GM21515 (cell line): ENCODE data around the gene VPS13D.

Experiments
- ATAC-seq: cut with Tn5 transposase; IDR thresholded peaks from one replicate; pipeline ENCODE4 v1.9.1; 2021; ENCODE audit not compliant: unreplicated experiment

The VPS13D gene

GRCh38 chr1:12480748-12481362 is 251.0 kb downstream of the VPS13D start:
- ATAC-seq: no peak

- ATAC-seq: no peak
These were observed 252.1 kb downstream of the VPS13D start for GRCh38 chr1:12481928-12482327.

DNA sequence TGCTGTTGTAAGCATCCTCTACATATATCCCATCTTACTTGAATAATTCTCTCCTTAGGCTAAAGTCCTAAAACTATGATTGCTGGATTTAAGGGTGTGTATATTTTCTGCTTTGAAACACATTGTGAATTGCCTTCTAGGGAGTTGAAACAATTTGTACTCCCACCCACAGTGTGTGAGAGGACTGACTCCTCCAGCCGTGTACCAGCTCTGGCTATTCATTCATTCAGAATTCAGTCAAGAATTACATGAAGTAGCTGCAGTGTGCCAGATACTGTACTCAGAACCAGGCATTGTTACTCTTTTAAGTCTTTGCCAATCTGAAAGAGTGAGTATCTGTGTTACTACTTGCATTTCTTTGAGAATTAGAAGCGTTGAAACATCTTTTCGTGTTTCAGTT is 253.2 kb downstream of the VPS13D start:
- ATAC-seq: no peak

DNA sequence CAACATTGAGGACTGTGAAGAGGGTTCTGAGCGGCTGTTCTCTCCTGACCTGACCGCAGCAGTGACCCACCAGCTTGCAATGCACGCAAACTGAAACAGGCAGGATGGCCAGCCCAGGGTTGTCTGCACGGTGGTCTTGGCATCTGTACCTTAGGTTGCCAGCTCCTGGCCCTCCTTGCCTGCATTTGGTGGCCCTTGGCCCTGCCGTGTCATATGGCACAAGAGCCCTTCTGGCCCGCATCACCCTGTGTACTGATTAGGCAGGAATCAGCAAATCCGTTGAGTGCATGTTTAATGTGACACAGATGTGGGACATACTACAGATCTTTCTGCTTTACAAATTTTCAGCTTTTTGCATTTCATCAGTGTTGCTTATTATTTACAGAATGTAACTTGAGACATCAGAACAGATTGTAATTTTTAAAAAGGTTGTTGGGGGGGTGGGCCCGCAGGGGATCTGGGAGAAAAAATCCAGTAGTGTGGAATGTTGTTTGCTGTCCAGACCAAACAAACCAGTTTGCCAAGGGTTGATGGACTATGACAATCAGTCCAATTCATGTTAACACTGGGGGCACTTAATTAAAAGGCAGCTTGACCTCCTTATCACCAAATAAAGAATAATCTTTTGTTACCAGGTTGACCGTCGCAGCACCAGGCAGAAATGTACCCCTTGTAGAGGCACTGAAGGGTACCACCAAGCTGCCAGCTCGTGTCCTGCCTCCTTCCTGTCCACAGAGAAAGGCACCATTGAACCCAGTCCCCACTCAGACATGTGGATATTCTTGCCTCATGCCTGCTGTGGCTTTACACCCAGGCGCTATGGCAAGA is 255.6 kb downstream of the VPS13D start:
- no peak for ATAC-seq

DNA sequence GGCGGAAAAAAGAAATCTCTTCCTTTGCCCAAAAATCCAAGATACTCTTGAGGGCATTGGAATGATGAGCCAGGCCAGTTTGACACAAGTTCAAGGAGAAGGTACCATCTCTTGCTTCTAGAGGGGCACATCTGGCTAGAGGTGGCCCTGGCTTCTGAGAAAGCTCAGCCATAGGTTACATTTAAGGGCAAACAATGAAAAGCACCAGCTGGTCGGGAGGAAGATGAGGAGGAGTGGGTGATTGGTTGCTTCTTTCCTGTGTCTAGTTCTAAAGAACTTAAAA is 256.2 kb downstream of the VPS13D start:
- no peak for ATAC-seq

GRCh38 chr1:12486401-12487005 is 256.7 kb downstream of the VPS13D start:
- ATAC-seq: no peak

DNA sequence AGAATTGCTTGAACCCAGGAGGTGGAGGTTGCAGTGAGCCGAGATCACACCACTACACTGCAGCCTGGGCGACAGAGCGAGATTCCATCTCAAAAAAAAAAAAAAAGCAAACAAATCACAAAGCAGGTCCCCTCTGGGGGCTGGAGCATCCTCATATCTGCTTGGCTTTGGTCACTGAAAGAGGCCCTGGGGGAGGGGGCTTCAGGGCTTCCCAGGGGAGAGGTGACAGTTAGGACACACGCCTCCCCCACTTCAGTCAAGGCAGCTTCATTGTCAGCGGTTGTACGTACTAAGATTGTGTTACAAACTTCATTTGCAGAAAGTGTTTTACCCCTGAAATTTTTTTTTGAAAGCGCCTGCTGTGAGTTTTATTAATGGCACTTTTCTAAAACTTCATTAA is 257.7 kb downstream of the VPS13D start:
- ATAC-seq: no peak

- ATAC-seq: no peak
These were observed 259.0 kb downstream of the VPS13D start for GRCh38 chr1:12488666-12489354.

DNA sequence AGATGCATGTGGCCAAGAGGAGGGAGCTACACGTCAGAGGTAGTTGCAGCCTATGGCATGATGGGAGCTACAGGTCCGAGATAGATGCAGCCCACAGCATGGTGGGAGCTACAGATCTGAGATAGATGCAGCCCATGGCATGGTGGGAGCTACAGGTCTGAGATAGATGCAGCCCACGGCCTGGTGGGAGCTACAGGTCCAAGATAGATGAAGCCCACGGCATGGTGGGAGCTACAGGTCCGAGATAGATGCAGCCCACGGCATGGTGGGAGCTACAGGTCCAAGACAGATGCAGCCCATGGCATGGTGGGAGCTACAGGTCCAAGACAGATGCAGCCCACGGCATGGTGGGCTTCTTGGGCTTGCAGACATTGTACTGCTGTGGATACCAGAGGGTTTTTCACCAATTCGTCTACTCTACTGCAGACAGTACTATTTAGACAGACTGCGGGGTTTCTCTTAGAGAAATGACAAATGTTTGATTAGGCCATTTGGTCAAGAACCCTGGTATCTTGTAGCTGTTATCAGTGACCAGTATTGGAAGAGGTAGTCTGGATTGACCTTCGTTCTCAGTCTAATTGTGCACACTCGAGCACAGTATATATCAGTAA is 260.8 kb downstream of the VPS13D start:
- ATAC-seq: no peak

- no peak for ATAC-seq
These were observed 261.8 kb downstream of the VPS13D start for GRCh38 chr1:12491656-12492055.

DNA sequence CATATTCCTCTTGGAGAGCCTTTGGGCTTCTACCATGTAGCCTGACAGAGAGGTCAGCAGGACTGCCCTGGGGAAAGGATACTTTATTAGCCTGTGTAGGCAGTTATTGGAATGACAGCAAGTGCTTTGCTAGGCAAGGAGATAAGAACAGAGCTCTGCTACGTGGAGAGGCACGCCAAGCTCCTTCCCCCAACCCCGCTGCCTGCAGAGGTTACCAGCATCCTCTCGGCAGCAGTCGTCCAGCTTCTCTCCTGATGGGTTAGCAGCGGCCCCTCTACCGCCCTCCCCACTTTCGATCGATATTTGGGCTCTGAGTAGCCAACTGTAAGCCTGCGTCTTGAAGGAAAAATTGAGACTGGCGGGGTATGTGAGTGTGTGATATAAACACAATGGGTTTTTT is 265.9 kb downstream of the VPS13D start:
- ATAC-seq: no peak

DNA sequence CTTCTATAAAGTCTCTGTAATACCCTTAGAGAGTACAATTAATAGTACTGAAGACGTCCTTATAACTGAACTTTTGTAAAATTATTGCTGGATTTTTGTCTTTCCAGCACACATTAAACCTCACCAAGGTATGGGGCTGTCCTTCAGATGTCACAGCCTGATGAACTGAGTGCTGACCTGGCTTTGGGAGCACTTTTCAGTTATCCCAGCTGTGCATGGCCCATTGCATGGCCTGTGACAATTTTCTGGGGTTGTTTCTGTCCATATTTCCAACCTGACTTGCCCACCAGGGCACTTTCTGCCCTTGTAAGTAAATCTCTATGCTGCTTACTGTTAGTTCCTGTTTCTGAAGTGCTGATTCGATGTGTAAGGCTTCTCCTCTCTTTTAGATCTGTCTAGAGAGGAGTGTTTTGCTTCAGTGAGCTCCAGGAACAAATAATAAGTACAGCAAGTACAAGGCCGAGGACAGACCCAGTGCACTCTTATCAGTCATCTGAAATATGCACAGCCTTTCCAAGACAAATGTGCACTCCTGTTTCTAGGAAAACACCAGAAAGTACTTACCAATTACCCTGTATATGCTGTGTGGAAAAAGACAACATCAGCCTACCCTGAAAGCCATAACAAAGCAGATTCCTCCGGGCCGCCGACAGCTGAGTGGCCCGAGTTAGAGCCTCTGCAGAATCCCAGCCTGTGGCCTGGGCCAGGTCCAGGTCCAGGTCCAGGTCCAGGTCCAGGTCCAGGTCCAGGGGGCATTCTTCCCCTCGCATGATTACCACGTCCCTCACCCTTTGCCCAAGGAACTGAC is 266.5 kb downstream of the VPS13D start:
- ATAC-seq: no peak

DNA sequence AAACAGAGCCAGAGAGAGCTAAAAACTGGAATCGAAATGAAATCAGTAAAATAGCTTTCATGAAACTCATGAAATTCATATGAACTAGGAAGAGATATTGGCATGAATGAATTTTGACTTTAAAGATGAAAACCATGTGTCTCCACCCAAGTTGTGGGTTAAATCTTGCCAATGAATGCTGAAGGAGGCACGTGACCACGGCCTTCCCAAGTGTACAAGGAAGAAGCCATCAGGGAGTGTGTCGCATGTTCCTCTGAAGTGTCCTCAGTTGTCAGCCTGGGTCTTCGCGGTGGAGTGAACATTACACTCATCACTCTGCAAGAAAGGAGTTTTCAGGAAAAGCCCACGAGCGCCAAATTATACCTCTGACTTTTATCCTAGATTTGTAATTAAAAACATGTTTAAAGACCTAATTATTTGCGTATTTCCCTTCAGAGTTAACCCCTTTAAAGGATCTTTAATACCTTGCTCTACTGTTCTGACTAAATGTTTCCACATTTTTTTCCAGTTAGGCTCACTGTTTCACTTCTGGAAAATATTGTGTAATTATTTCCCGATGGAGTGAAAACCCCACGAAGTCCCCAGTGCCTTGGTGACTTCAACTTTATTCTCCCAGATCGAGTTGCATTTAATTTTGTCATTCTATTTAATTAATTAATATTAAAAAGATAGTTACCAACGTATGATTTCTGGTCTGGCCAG is 269.9 kb downstream of the VPS13D start:
- ATAC-seq: no peak

- ATAC-seq: no peak
These were observed 271.8 kb downstream of the VPS13D start for GRCh38 chr1:12501661-12502060.

GRCh38 chr1:12502336-12503109 is 272.7 kb downstream of the VPS13D start:
- no peak for ATAC-seq

DNA sequence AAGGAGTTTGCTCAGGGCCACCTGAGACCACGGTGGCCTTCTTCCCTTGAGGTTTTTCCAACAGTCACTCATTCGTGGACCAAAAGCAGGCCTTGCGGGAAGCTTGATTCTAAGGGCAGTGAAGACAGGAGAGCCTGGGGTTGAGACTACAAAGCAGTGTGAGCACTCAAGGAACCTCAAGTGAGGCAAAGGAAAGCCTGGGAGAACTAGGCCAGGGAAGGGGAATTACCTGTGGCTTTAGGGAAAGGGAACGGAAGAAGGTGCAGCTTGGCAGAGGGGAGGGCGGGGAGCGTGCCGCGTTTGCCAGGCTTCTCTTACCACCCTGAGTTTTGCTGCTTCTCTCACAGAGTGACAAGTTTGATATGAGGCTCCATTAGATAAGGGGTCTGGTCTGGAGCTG is 273.9 kb downstream of the VPS13D start:
- no peak for ATAC-seq

DNA sequence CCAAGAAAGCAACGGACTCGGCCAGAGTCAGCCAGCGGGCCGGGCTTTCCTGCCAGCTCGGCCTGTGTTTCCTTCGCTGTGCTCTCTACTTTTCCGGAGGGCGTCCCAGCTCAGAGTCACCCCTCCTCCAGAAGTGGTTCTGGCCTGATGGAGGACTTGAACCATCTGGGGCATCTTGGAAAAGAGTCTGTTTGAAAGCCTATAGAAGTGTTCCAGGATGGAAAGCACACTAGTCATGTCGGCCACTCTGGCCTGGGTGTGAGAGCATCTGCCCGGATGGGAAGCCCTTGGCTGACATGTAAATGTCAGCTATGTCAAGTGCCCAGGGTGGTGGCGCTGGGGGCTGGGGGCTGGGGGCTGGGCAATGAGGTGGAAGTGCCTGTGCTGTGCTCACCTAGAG is 274.8 kb downstream of the VPS13D start:
- ATAC-seq: no peak

GRCh38 chr1:12505231-12505630 is 275.4 kb downstream of the VPS13D start:
- ATAC-seq: no peak

GRCh38 chr1:12505639-12506280 is 275.9 kb downstream of the VPS13D start:
- ATAC-seq: no peak
